Karpas-422 (cell line): ENCODE results near the gene LTBR. TPM values are rescaled to one million over a fixed set of nuclear protein-coding genes. Genes with fewer than 3 reads are reported as not detected.

Experiments
- DNase-seq: peaks from one replicate; pipeline ENCODE4 v3.0.0-alpha.2; 2015
- H2AFZ ChIP-seq: fragments of 200-600 bp; sonication (generic); 2 replicates; pipeline ENCODE4 v1.6.1; 2014; ENCODE audit warnings: antibody characterized with exemption, low read length, mixed read lengths
- H3K27ac ChIP-seq: fragments of 200-600 bp; sonication (generic); 2 replicates; pipeline ENCODE4 v1.5.1; 2014; ENCODE audit warnings: mild to moderate bottlenecking, low read length, moderate library complexity
- H3K27me3 ChIP-seq: fragments of 200-600 bp; sonication (generic); 2 replicates; pipeline ENCODE4 v1.6.1; 2014; ENCODE audit warnings: low read length, mixed read lengths
- H3K36me3 ChIP-seq: fragments of 200-600 bp; sonication (generic); 2 replicates; pipeline ENCODE4 v1.6.1; 2014; ENCODE audit warnings: low read length, mixed read lengths; ENCODE audit not compliant: insufficient read depth
- H3K4me1 ChIP-seq: fragments of 200-600 bp; sonication (generic); 2 replicates; pipeline ENCODE4 v1.6.1; 2014; ENCODE audit warnings: mild to moderate bottlenecking, low read length, mixed read lengths
- H3K4me2 ChIP-seq: fragments of 200-600 bp; sonication (generic); 2 replicates; pipeline ENCODE4 v1.6.1; 2014; ENCODE audit warnings: low read length, low read depth, mild to moderate bottlenecking; ENCODE audit not compliant: poor library complexity, severe bottlenecking
- H3K4me3 ChIP-seq: fragments of 200-600 bp; sonication (generic); 2 replicates; pipeline ENCODE4 v1.5.1; 2014; ENCODE audit warnings: mild to moderate bottlenecking, antibody characterized with exemption, low read length, mixed read lengths
- H3K79me2 ChIP-seq: fragments of 200-600 bp; sonication (generic); 2 replicates; pipeline ENCODE4 v1.6.1; 2014; ENCODE audit warnings: mild to moderate bottlenecking, low read length, mixed read lengths
- H3K9ac ChIP-seq: fragments of 200-600 bp; sonication (generic); 2 replicates; pipeline ENCODE4 v1.6.0; 2014; ENCODE audit warnings: low read length
- H3K9me2 ChIP-seq: fragments of 200-600 bp; sonication (generic), shearing (Covaris generic); replicated peaks from 2 replicates; pipeline ENCODE4 v1.6.0; 2014; ENCODE audit warnings: mild to moderate bottlenecking, low read length, moderate library complexity; ENCODE audit not compliant: insufficient read depth
- H3K9me3 ChIP-seq: fragments of 300-700, 200-600 bp; sonication (generic); 2 replicates; pipeline ENCODE4 v1.6.1; 2014; ENCODE audit warnings: low read length, mixed read lengths
- H4K20me1 ChIP-seq: fragments of 200-600 bp; sonication (generic); 2 replicates; pipeline ENCODE4 v1.6.1; 2014; ENCODE audit warnings: mild to moderate bottlenecking, antibody characterized with exemption, low read length, low read depth; ENCODE audit not compliant: insufficient read depth
- total RNA-seq: library from RNA; depleted of rRNA; stranded (reverse); fragments of >200 nt; shearing (Covaris generic); gene quantifications from 2 replicates; pipeline ENCODE4 v1.2.3, GENCODE V29; 2014; ENCODE audit warnings: low replicate concordance

LTBR gene
- total RNA-seq, 1 experiment from 2014 or later = not detected

DNA sequence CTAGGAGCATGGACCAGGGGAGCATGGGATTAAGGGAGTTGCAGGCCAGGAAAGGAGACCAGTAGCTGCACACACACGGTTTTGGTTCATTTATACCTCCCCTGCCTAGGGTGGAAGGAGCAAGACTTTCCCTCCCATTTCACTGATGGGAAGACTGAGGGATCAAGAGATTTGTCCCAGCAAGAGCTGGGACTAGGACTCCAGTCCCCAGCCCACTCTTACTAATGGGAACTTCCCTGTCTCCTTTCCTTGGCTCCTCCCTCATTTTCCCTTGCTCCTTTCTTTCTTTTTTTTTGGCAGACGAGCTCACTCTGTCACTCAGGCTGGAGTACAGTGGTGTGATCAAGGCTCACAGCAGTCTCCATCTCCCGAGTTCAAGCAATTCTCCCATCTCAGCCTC is 21.6 kb upstream of the LTBR start:
- Histone ChIP-seq H3K36me3 (no peaks in the 10 kb centered on the region), H3K4me3 (no peak overlapping the region), H3K79me2 (no peaks in the 10 kb centered on the region), H3K9ac (no peak overlapping the region), H3K4me1 (peaks cover 3% of the 10 kb centered on the region; the same call in 1 of the 2 replicates), H4K20me1 (no peaks in the 10 kb centered on the region), H3K27ac (no peak overlapping the region), H3K9me3 (no peaks in the 10 kb centered on the region), H2AFZ (no peak overlapping the region), H3K4me2 (no peak overlapping the region), H3K9me2 (no peaks in the 10 kb centered on the region), H3K27me3 (no peaks in the 10 kb centered on the region)
- no peak for DNase-seq

DNA sequence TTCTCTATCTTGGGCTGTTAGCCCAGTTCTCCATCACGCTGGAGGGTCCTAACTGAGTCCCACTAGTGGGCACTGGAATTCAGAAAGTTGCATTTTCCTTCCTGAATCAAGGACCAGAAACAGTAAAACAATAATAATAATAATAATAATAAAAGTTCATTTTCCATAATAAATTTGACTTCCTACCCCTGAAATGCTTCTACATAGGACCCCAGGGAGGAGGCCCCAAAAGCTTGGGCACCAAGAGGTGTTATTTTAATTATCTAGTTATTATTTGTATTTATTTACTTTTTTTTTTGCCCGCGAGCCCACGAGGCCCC is 21.0 kb upstream of the LTBR start:
- Histone ChIP-seq H3K36me3 (no peaks in the 10 kb centered on the region), H3K9ac (no peak overlapping the region), H3K4me3 (no peak overlapping the region), H3K27me3 (no peaks in the 10 kb centered on the region), H3K4me2 (no peak overlapping the region), H3K9me2 (no peaks in the 10 kb centered on the region), H3K27ac (no peak overlapping the region), H3K4me1 (peaks cover 6% of the 10 kb centered on the region), H3K9me3 (no peaks in the 10 kb centered on the region), H3K79me2 (no peaks in the 10 kb centered on the region), H4K20me1 (no peaks in the 10 kb centered on the region), H2AFZ (no peak overlapping the region)
- no peak for DNase-seq

DNA sequence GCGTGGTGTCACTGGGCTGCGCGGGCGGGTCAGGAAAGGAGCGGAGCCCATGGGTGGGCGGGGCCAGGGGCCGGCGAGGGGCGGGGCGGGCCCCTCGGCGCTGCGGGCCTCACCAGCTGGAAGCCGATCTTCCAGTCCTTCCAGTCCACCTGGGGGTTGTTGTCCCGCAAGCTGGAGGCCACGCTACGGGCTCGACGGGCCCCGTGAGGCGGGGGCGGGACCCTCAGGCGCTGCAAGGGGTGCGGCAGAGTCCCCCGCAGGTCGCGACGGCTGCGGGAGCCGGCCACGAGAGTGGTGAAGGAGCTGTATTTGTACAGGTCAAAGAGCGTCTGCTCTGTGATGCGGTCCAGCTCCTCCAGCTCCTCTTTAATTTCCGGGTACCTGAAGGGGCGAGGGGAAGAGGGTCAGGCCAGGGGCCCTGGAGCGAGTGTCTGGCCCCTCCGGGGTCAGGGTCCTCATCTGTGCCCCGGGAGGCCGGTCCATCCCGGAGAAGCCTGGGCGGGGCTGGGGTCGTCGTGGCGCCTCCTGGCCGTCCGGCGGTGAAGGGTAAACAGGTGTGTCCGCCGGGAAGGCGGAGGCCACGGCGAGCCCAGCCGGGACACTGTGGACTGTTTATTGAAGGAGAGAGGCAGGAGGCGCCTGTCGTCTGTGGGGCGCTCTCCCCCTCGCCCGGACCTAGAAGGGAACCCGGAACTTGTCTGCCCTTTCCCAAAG is 20.5 kb upstream of the LTBR start:
- Histone ChIP-seq H3K9me2 (no peaks in the 10 kb centered on the region), H3K9me3 (no peaks in the 10 kb centered on the region), H3K9ac (no peak overlapping the region), H2AFZ (no peak overlapping the region), H3K79me2 (no peaks in the 10 kb centered on the region), H3K4me1 (peaks cover 6% of the 10 kb centered on the region), H3K36me3 (no peaks in the 10 kb centered on the region), H4K20me1 (no peaks in the 10 kb centered on the region), H3K4me2 (no peak overlapping the region), H3K27ac (no peak overlapping the region), H3K4me3 (no peak overlapping the region), H3K27me3 (no peaks in the 10 kb centered on the region)
- no peak for DNase-seq

DNA sequence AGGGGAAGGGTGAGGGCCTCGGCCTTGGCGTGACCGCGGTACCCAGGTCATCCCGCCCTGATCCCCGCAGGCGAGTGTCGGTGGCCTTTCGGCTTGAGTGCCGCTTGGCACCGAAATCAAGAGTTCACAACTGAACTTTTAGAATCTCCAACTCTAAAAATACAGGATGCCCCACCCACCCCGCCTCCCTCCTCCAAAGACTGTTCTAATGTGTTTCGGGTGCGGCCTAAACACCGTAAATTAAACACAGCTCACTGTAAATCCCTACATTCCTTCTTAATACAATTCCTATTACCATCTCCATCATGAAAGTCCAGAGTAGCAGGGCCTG is 20.0 kb upstream of the LTBR start:
- no peak overlapping the region for H3K9ac ChIP-seq
- H4K20me1 ChIP-seq = no peaks in the 10 kb centered on the region
- H3K9me3 ChIP-seq = no peaks in the 10 kb centered on the region
- no peak for DNase-seq
- H3K79me2 ChIP-seq = no peaks in the 10 kb centered on the region
- H3K27ac ChIP-seq = no peak overlapping the region
- no peak overlapping the region for H3K4me2 ChIP-seq
- peaks cover 6% of the 10 kb centered on the region for H3K4me1 ChIP-seq
- H3K9me2 ChIP-seq = no peaks in the 10 kb centered on the region
- H2AFZ ChIP-seq = no peak overlapping the region
- no peak overlapping the region for H3K4me3 ChIP-seq
- no peaks in the 10 kb centered on the region for H3K27me3 ChIP-seq
- no peaks in the 10 kb centered on the region for H3K36me3 ChIP-seq

DNA sequence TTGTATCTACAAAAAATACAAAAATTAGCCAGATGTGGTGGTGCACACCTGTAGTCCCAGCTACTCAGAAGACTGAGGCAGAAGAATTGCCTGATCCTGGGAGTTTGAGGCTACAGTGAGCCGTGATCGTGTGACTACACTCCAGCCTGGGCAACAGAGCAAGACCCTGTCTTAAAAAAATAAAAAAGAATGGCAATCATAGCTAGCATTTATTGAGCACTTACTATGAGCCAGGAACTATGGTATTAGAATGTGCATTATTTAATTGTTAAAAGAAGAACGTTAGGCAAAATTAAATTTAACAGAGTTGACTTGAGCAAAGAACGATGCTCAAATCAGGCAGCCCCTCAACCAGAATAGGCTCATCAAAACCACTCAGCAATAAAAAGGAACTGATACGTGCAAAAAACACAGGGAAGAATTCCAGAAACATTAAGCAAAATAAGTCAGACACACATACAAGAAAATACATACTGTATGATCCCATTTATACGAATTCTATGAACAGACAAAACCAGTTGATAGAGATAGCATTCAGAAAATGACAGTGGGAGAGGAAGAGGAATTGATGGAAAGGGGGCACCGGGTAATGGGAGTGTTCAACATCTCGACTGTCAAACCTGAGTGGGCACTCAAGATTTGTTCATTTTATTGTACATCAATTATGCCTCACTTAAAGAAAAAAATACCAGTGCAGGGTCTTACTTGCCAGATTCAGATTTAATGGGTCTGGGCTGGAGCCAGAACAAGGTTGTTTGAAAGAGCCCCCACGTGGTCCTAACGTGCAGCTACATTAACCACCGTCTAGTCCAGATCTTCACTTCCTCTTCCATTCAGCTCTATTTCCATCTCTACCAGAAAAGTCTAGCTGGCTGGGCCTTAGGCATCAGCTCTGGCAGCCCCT is 16.6 kb upstream of the LTBR start:
- Histone ChIP-seq H3K27me3 (no peaks in the 10 kb centered on the region), H3K9ac (no peak overlapping the region), H3K36me3 (no peaks in the 10 kb centered on the region), H3K4me2 (no peak overlapping the region), H3K79me2 (no peaks in the 10 kb centered on the region), H3K4me3 (no peak overlapping the region), H2AFZ (no peak overlapping the region), H3K4me1 (peaks cover 2% of the 10 kb centered on the region; the same call in 1 of the 2 replicates), H3K9me2 (no peaks in the 10 kb centered on the region), H3K9me3 (no peaks in the 10 kb centered on the region), H3K27ac (no peak overlapping the region), H4K20me1 (no peaks in the 10 kb centered on the region)
- peak; percentile 83 for DNase-seq

DNA sequence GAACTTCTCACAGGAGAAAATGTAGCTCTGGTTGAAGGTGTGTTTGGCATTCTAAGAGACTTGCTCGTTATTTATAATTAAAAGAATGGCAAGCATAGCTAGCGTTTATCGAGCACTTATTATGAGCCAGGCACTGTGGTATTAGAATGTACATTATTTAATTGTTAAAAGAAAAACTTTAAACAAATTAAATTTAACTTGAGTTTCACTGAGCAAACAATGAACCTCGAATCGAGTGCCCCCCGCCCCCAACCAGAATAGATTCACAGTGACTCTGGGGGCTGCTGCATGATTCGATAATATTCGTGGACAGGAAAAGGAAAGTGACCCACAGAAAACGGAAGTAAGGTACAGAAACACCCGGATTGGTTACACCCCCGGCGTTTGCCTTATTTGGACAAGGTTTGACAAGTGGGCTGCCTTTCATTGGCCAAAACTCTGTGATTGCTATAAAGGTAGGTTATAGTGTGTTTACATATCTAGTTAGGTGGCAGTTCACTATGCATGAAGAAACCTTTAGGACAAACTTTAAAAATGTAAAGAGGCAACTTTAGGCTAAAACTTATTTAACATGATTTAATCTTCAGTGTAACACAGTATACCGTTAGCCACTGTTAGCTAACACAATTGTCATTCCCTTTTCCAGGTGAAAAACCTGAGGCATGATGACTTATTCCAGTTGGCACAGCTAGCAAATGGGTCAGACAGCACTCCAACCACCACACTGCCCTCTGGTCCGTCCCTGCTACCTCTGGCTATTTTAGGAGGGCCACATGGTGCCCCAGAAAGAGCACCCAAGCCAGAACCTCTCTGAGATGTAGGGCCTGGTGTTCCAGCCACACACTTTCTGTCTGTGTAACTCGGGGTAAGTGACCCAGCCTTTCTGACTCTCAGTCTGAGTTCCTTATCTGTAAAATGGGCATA is 15.7 kb upstream of the LTBR start:
- H3K27ac ChIP-seq = no peak overlapping the region
- no peaks in the 10 kb centered on the region for H3K79me2 ChIP-seq
- DNase-seq = peak; percentile 69

DNA sequence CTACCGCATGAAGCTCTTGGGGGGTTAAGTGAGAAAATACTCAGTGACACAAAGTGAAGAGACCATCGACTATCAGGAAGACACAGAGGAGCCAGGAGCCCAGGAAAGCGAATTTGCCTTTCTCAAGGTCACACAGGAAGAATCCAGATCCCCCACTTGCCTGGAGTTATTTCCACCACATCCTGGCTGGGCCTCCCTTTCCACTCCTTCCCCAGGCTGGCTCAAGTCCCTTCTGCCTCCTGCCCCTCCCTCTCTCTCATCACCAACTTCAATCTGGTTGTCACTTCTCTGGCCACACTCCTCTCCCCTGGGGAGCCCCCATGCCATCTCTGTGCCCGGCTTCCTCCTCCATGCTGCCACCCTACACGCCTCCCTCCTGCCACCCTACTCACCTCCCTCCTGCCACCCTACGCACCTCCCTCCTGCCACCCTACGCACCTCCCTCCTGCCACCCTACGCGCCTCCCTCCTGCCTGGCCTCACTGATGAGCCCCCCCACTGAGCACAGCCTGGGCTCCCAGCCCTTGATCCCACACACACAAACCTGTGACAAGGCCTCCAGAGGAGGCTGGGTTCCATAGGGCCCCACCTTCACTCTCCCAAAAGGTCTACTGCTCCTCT is 14.9 kb upstream of the LTBR start:
- H3K9ac ChIP-seq = no peak overlapping the region
- no peak overlapping the region for H3K4me2 ChIP-seq
- DNase-seq = no peak
- no peaks in the 10 kb centered on the region for H3K27me3 ChIP-seq
- no peak overlapping the region for H3K4me3 ChIP-seq
- H4K20me1 ChIP-seq = no peaks in the 10 kb centered on the region
- H3K9me3 ChIP-seq = no peaks in the 10 kb centered on the region
- H3K79me2 ChIP-seq = no peaks in the 10 kb centered on the region
- peaks cover 2% of the 10 kb centered on the region; the same call in 1 of the 2 replicates for H3K4me1 ChIP-seq
- H3K36me3 ChIP-seq = no peaks in the 10 kb centered on the region
- H3K9me2 ChIP-seq = no peaks in the 10 kb centered on the region
- no peak overlapping the region for H2AFZ ChIP-seq
- no peak overlapping the region for H3K27ac ChIP-seq

More for the DNA sequence above, 15.7 kb upstream of the LTBR start:
- Histone ChIP-seq H2AFZ (no peak overlapping the region), H3K36me3 (no peaks in the 10 kb centered on the region), H3K27me3 (no peaks in the 10 kb centered on the region), H3K9ac (no peak overlapping the region), H3K4me3 (no peak overlapping the region), H3K9me2 (no peaks in the 10 kb centered on the region), H3K4me1 (peaks cover 2% of the 10 kb centered on the region; the same call in 1 of the 2 replicates), H3K9me3 (no peaks in the 10 kb centered on the region), H3K4me2 (no peak overlapping the region), H4K20me1 (no peaks in the 10 kb centered on the region)
